ENCODE measurements around the gene DSCAML1. TPM values are rescaled to one million over a fixed set of nuclear protein-coding genes. Genes with fewer than 3 reads are reported as not detected.

DSCAML1 gene
- total and polyA plus RNA-seq, 9 of the 15 experiments (the other 6 are each of a cell fraction or from before 2014, with no cell fraction given) = not detected

DNA sequence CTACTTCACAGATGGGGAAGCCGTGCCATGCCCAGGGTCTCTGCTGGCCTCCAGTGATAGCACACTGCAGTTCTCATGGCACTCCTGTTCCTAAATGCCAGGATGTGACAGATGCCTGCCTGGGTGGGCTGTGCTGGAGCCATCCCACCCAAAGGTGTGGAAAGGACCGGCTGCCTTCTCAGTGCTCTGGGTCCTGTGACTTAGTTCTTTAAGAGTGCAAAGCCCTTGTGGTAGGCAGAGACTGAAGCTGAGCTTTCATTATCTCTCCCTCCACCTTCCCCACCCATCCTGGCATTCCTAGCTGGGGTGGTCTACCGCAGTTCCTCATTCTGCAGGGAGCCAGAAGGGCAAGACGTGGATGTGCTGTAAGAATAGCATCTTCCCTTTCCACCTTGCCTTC, 319.3 kb downstream of the DSCAML1 start (continued):
- TF ChIP-seq, protein P1, sequence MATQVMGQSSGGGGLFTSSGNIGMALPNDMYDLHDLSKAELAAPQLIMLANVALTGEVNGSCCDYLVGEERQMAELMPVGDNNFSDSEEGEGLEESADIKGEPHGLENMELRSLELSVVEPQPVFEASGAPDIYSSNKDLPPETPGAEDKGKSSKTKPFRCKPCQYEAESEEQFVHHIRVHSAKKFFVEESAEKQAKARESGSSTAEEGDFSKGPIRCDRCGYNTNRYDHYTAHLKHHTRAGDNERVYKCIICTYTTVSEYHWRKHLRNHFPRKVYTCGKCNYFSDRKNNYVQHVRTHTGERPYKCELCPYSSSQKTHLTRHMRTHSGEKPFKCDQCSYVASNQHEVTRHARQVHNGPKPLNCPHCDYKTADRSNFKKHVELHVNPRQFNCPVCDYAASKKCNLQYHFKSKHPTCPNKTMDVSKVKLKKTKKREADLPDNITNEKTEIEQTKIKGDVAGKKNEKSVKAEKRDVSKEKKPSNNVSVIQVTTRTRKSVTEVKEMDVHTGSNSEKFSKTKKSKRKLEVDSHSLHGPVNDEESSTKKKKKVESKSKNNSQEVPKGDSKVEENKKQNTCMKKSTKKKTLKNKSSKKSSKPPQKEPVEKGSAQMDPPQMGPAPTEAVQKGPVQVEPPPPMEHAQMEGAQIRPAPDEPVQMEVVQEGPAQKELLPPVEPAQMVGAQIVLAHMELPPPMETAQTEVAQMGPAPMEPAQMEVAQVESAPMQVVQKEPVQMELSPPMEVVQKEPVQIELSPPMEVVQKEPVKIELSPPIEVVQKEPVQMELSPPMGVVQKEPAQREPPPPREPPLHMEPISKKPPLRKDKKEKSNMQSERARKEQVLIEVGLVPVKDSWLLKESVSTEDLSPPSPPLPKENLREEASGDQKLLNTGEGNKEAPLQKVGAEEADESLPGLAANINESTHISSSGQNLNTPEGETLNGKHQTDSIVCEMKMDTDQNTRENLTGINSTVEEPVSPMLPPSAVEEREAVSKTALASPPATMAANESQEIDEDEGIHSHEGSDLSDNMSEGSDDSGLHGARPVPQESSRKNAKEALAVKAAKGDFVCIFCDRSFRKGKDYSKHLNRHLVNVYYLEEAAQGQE (IDR thresholded peaks at IDR 0.05; ENCODE audit: borderline replicate concordance) = no peak
- TF ChIP-seq, protein P1 (CRISPR knock-in tag; IDR thresholded peaks at IDR 0.05; ENCODE audit: low read depth) = no peak
- no peak for TF ChIP-seq ZNF354B (CRISPR knock-in tag; IDR thresholded peaks at IDR 0.05)
- no peak for TF ChIP-seq EHMT2 (IDR thresholded peaks at IDR 0.05)
- TF ChIP-seq TBP (optimal IDR thresholded peaks at IDR 0.05; ENCODE audit: low read depth, low read length) = no peak
- TF ChIP-seq PRPF4 (IDR thresholded peaks at IDR 0.05; ENCODE audit: insufficient read depth, low read depth, low read length, poor library complexity, severe bottlenecking) = no peak
- TF ChIP-seq FOXA3 (CRISPR knock-in tag; conservative IDR thresholded peaks at IDR 0.05 in 1 of 2, IDR thresholded peaks at IDR 0.05 in 1 of 2) = no peak

All from K562 (cell line).